Upper lobe of right lung (tissue), 1 donor: ENCODE results near the gene PLTP. TPM values are rescaled to one million over a fixed set of nuclear protein-coding genes. Genes with fewer than 3 reads are reported as not detected.

ENCODE experiments used
- ATAC-seq: fragments of 200-7000 bp; cut with Tn5 transposase; one replicate; pipeline ENCODE4 v1.9.1; 2020; ENCODE audit warnings: mild to moderate bottlenecking, moderate library complexity
- DNase-seq: peaks from one replicate; pipeline ENCODE4 v3.0.0-alpha.2; 2020
- H3K27ac ChIP-seq: fragments of 200-600 bp; one replicate; pipeline ENCODE4 v1.8.0; 2022
- H3K27me3 ChIP-seq: fragments of 200-600 bp; one replicate; pipeline ENCODE4 v1.8.0; 2022; ENCODE audit warnings: mild to moderate bottlenecking
- H3K36me3 ChIP-seq: fragments of 200-600 bp; one replicate; pipeline ENCODE4 v1.8.0; 2022
- H3K4me1 ChIP-seq: fragments of 200-600 bp; one replicate; pipeline ENCODE4 v1.8.0; 2022
- H3K4me3 ChIP-seq: fragments of 200-600 bp; one replicate; pipeline ENCODE4 v1.8.0; 2022; ENCODE audit warnings: mild to moderate bottlenecking
- H3K9me3 ChIP-seq: fragments of 200-600 bp; one replicate; pipeline ENCODE4 v1.8.0; 2022
- CTCF ChIP-seq: fragments of 200-600 bp; IDR thresholded peaks from one replicate; pipeline ENCODE4 v1.8.0; 2022; ENCODE audit warnings: antibody characterized with exemption
- intact Hi-C: fragments of 100-400 bp; cut with DNase I; formaldehyde crosslinking; loops from one replicate; pipeline ENCODE4 v1.11.0; 2022
- total RNA-seq: library from RNA; stranded (reverse); fragmentation: NEBNext Ultra II Directional; extraction: Animal tissue kit (Norgen Biotek cat#: 25700); gene quantifications from one replicate; pipeline ENCODE4 v1.2.1, GENCODE V29; 2021
- donor health status: DM: no; HTN: yes; CAD: no; lungs with severe emphysema.

The PLTP gene
- total RNA-seq, 1 donor from 2014 or later: 65.9 TPM

GRCh38 chr20:45872626-45873025 is 39.3 kb downstream of the PLTP start:
- intact Hi-C loops: no loop called here
- no peaks in the 10 kb centered on the region for H3K27me3 ChIP-seq
- DNase-seq: no peak
- H3K36me3 ChIP-seq: peaks cover 6% of the 10 kb centered on the region
- no peak overlapping the region for H3K4me3 ChIP-seq
- no peaks in the 10 kb centered on the region for H3K4me1 ChIP-seq
- no peak for TF ChIP-seq CTCF
- H3K9me3 ChIP-seq: no peaks in the 10 kb centered on the region
- no peak for ATAC-seq
- no peak overlapping the region for H3K27ac ChIP-seq

DNA sequence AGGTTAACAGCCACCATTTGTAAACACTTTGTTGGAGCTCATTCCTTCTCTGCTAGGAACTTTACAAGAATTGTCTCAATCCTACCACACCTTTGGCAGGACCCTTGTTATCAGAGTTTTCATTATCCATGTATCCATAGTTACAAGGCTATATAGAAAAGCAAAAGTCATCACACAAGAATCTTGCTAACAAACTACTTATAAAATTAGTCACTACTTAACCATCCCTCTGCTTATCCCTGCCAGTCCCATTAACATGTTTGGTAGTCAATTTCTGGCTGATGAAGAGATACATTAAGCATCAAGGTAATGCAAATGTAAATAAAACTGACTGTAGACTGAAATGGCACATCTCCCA is 44.2 kb downstream of the PLTP start:
- Histone ChIP-seq H3K27ac (no peak overlapping the region), H3K36me3 (no peaks in the 10 kb centered on the region), H3K9me3 (no peaks in the 10 kb centered on the region), H3K4me3 (no peak overlapping the region), H3K27me3 (no peaks in the 10 kb centered on the region), H3K4me1 (no peaks in the 10 kb centered on the region)
- ATAC-seq (no peak), DNase-seq (no peak)
- intact Hi-C loops: no loop called here
- no peak for TF ChIP-seq CTCF

GRCh38 chr20:45867136-45867818 is 44.7 kb downstream of the PLTP start:
- Histone ChIP-seq H3K27me3 (no peaks in the 10 kb centered on the region), H3K9me3 (no peaks in the 10 kb centered on the region), H3K4me1 (no peaks in the 10 kb centered on the region), H3K27ac (no peak overlapping the region), H3K4me3 (no peak overlapping the region), H3K36me3 (no peaks in the 10 kb centered on the region)
- no peak for ATAC-seq
- no peak for TF ChIP-seq CTCF
- intact Hi-C loops: no loop called here
- no peak for DNase-seq

DNA sequence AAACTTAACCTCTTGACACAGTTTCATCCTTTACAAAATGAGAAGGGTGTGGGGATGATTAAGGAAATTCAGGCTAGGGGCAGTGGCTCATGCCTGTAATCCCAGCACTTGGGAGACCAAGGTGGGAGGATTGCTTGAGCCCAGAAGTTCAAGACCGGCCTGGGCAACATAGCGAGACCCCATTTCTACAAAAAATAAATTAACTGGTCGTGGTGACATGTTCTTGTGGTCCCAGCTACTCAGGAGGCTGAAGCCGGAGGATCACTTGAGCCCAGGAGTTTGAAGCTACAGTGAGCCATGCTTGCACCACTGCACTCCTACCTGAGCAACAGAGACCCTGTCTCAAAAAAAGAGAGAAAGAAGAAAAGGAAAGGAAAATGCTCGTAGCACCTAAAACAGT is 45.5 kb downstream of the PLTP start:
- Histone ChIP-seq H3K9me3 (no peaks in the 10 kb centered on the region), H3K27me3 (no peaks in the 10 kb centered on the region), H3K4me1 (no peaks in the 10 kb centered on the region), H3K36me3 (no peaks in the 10 kb centered on the region), H3K4me3 (no peak overlapping the region), H3K27ac (no peak overlapping the region)
- ATAC-seq (no peak), DNase-seq (no peak)
- intact Hi-C loops: no loop called here
- TF ChIP-seq CTCF: no peak

GRCh38 chr20:45863543-45864470 is 48.1 kb downstream of the PLTP start:
- Histone ChIP-seq H3K4me3 (no peak overlapping the region), H3K27me3 (no peaks in the 10 kb centered on the region), H3K27ac (no peak overlapping the region), H3K36me3 (no peaks in the 10 kb centered on the region), H3K4me1 (no peaks in the 10 kb centered on the region), H3K9me3 (no peaks in the 10 kb centered on the region)
- intact Hi-C loops: no loop called here
- no peak for ATAC-seq
- no peak for TF ChIP-seq CTCF
- DNase-seq: no peak
